ENCODE measurements around the gene EIF5B.

The EIF5B gene

DNA sequence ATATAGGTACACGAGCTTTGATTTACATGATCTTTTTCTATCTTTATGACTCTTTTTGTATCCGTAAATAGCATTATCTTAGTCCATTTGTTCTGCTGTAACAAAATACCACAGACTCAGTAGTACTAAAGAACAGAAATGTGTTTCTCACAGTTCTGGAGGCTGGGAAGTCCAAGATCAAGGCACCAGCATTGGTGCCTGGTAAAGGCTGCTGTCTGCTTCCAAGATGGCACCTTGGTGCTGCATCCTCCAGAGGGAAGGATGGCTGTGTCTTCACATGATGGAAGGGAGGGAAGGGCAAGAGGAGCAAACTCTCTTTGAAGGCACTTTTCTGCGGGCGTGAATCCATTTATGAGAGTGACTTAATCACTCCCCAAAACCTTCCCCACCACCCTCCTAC is 36.0 kb downstream of the EIF5B start:
- DNase-seq (ENCODE audit: low spot score) = no peak

DNA sequence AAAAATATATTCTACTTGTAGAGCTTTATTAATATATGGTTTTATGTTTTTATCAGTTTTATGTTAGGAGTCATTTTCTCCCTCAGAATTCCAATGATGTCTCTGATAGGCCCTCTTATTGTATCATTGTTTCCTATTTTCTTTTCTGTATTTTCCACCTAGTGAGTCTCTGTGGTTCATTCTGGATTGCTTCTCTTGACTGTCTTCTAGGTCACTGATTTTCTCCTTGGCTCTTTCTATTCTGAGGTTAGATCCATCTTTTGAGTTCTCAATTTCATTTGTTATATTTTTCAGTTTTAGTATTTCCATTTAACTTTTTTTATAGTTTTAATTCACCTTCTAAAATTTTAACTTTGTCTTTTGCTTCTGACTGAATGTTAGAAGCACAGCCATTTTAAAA is 37.6 kb downstream of the EIF5B start:
- no peak for DNase-seq (ENCODE audit: low spot score)

DNA sequence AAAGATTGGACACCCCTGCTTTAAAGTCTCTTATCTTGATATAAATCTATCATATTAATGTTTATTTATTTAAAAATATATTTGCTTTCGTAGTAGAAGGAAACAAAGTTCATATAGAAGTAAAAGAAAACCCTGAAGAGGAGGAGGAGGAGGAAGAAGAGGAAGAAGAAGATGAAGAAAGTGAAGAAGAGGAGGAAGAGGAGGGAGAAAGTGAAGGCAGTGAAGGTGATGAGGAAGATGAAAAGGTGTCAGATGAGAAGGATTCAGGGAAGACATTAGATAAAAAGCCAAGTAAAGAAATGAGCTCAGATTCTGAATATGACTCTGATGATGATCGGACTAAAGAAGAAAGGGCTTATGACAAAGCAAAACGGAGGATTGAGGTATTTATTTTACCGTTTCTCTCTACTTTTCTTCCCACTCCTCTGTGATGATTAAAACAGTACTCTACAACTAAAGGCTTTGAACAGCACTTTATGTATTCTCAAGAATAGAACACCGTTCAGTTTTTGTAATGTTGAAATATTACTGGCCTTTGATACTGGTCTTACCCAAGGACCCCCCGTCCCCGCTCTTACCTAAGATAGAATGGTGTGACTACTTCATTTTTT is 39.2 kb downstream of the EIF5B start:
- no peak for DNase-seq (ENCODE audit: low spot score)

DNA sequence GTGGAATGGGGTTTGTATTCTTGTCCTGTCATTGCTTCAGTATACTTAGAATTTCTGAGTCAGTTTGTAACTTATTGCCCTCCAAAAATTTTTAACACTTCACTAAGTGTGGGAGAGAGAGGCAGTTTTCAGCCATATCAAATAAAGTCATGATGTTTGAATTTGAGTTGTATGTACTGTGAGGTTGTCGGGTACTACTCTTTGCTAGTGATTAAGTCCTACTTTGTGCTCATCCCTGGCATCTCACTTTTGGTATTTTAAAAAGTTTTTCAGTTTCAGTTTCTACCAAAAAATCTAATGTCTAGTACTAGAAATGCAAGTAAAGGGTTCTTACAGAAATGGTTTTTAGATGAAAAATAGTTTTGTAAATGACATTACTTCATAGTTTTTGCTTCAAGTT is 40.7 kb downstream of the EIF5B start:
- no peak for DNase-seq (ENCODE audit: low spot score)

DNA sequence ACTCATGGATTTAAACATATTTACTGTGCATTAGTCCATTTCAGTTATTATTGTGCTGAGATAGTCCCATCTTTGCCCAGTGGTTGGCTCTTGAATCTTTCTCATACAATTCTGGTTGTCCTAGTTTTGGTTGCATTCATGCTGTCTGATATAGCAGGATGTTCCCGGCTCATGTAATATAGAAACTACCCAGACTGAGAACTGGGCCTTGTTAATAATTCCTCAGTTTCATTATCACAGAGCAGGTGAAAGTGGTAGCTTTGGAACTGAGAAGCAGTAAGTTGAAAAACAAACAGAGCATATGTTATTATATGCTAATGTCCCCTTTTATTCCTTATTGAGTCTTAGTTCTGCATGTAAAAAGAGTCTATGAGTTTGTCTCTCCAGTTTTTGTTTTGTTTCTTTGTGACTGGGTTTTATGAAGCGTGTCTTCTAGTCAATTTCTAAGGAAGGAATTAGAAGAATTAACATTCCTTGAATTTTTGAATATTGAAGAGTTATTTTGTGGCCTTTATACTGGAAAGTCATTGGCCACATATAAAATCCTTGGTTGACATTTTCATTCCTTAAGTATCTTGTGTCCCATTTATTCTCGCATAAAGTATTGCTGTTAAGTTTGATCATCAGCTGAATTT is 43.3 kb downstream of the EIF5B start:
- no peak for DNase-seq (ENCODE audit: low spot score)

DNA sequence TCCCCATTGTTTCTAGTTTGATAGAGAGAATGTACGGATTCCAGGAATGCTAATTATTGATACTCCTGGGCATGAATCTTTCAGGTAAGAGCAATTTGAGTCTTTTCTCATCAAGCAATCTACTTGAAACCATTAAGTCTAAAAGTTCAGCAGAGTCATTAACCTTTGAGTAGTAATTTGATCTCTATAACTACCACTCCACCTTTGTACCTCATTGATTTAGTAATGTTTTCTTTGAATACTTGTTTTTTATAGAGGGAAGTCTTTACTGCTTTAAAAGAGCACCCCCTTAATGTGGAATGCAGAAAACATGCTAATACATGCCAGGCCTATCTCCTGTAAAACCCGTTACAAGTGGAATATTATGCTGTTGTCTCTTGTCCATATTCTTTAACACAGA is 45.0 kb downstream of the EIF5B start:
- no peak for DNase-seq (ENCODE audit: low spot score)

DNA sequence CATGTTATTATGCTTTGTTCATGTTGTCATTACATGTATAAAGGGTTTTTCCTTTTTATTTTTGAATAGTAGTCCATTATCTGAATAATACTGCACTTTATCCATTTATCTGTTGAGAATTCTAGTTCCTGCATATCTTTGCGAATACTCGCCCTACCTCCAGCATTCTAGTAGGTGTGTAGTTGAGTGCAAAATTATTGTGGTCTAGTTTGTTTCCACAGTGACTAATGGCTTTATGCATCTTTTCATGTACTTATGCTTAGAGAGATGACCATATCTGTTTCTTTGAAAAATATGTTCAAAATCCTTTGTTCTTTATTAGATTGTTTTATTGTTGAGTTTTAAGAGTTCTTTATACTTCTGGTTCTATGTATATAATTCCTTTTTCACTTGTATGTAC is 48.8 kb downstream of the EIF5B start:
- no peak for DNase-seq (ENCODE audit: low spot score)

DNA sequence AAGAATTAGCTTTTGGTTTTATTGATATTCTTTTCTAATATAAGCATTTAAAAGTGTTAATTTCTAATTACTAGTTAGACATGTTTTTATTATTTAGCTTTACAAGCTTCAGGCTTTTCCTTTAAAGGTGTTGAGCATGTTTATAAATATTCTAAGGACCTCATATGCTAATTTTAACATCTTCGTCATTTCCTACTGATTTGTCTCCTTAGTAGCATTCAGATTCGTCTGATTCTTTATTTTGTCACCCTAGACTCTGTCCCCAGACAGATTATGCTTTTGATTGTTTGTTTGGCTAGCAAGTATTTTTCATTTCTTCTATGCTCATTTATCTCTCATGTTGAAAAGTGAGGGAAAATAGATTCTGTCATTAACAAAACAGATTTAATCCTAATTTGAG is 51.7 kb downstream of the EIF5B start:
- DNase-seq (ENCODE audit: low spot score) = no peak

DNA sequence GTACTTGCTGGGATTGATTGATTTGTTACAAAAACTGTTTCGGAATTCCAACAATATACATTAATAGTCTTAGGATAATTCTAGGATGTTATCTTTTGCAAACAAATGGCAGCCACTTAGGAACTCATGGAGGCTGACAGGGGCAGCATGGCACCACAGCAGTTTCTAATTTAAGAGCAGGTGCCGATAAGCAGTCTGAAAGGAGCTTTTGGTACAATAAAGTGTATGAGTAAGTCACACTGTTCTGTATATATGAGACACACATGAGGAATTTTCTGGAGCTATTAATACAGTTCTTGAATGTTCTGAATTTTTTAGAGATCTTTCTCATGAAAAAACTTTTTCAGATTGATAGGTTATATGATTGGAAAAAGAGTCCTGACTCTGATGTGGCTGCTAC is 52.2 kb downstream of the EIF5B start:
- no peak for DNase-seq (ENCODE audit: low spot score)

DNA sequence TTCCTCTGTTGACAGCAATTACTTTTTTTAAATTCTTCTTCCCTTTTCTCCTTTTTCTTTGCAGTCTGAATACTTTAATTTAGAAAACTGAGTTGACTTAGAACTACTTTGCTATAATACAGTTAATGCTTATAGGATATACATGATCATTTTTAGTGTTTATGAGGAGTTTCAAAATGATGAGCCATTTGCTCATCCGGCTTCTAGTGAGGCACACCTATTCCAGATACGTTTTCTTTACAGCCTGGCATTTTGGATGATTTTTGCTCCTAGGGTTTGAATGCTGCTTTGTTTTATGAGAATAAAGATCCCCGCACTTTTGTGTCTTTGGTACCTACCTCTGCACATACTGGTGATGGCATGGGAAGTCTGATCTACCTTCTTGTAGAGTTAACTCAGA is 52.8 kb downstream of the EIF5B start:
- no peak for DNase-seq (ENCODE audit: low spot score)

DNA sequence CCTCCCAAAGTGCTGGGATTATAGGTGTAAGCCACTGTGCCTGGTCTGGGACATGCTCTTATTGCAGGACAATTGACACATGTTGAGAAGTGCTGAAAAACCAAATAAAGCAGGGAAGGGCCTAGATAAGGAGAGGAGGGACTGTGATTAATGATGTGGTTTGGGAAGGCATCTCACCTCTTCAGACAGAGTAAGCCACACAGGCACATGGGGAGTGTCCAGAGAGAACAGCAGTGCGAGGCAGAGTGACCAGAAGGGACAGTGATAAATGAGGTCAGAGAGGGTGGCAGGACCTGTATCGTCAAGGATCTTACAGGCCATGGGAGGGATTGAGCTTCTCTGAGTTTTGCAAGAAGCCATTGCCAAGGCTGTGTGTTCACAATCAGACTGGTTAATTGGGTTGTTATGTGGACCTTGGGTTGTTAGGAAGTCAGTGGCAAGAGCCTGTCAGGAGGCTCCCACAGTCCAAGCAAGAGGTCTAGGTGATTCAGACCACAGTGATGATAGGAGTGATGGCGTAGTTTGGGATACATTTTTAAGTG is 58.5 kb downstream of the EIF5B start:
- no peak for DNase-seq (ENCODE audit: low spot score)

DNA sequence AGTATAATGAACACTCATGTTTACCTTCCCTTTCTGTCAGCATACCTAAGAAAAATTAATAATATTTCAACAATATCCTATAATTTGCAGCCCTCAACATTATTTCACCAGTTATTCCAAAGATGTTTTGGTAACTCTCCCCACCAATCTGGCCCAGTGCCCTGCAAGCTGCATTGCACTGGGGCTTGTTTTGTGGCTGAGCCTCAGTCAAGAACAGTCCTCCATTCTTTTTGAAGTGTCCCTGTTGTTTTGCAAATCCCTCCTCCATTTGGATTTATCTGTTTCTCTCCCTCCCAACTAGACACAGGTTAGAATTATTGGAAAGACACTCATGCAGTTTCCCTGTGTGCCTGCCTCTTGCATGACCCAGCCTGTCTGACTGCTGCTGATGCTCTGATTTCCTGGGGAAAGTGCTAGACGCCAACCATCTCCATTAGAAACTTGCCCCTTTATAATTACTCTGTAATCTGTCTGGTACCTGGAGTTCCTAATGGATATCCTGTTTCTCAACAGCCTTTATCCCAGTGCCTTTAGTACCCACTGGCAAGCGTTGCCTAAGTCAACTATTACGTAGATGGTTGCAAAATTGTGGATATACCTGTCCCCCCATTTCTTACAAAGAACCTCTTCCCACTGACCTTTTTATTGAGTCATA is 60.2 kb downstream of the EIF5B start:
- DNase-seq (ENCODE audit: low spot score) = no peak

DNA sequence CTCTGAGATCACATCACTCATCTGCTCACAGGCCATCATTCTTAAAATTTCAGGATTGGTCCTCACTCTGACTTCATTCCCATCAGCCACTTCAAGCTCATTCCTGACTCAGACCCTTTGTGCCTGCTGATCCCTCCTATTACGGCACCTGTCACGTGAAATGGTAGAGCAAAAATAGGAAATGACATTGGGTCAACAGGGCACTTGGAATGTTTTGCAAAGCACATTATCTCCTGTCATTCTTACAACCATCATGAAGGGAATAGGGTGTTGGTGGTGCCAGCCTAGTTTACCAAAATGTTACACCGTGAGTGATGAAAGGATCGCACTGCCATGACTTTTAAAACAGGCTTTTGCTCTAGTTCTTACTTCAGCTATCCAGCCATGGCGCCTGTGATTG is 61.1 kb downstream of the EIF5B start:
- DNase-seq (ENCODE audit: low spot score) = no peak

DNA sequence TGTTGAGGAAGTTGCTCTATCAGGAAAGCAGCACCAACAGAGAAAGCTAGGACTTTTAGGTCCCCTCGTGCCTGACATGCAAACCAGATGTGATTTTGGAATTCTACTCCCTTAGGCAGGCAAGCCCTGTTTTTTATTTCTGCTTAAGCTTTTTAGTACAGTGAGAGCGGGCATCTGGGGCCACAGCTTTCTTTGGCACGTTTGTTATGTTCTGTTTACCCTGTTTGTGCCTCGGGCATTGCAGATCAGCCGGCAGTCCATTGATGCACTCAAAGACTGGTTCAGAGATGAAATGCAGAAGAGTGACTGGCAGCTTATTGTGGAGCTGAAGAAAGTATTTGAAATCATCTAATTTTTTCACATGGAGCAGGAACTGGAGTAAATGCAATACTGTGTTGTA is 61.9 kb downstream of the EIF5B start:
- no peak for DNase-seq (ENCODE audit: low spot score)

DNA sequence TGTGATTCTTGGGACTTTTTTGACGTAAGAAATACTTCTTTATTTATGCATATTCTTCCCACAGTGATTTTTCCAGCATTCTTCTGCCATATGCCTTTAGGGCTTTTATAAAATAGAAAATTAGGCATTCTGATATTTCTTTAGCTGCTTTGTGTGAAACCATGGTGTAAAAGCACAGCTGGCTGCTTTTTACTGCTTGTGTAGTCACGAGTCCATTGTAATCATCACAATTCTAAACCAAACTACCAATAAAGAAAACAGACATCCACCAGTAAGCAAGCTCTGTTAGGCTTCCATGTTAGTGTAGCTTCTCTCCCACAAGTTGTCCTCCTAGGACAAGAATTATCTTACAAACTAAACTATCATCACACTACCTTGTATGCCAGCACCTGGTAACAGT is 62.6 kb downstream of the EIF5B start:
- DNase-seq (ENCODE audit: low spot score) = no peak

DNA sequence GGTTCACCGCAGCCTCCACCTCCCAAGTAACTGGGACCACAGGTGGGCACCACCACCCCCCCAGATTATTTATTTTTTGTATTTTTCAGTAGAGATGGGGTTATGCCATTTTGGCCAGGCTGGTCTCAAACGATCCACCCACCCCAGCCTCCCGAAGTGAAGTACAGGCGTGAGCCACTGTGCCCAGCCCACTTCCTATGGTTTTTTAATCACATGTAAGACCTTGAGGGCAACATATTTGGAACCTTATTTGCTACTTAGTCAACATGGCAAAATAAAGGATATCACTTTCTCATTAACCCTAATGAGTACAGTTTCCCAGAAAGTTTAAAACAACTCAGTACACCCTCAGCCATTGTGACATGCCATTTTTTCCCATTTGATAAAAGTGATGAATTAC is 64.7 kb downstream of the EIF5B start:
- no peak for DNase-seq (ENCODE audit: low spot score)

DNA sequence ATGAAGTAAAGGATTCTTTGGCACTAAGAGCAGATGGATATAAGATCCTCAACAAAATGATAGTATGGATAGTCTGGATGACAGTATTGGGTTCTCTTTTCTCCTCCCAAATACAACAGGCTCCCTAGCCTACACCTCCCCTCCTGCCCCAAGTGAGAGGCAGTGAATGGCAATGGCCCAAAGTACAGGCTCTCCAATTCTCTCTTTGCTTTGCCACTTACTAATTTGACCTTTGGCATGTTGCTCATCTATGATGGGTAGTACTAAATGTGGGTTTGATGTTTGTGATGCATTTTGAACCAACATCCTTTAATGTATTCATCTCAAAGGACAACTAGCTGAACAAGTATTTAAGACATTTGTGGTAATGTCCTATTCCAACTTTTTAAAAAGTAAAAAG is 65.9 kb downstream of the EIF5B start:
- DNase-seq (ENCODE audit: low spot score) = no peak

DNA sequence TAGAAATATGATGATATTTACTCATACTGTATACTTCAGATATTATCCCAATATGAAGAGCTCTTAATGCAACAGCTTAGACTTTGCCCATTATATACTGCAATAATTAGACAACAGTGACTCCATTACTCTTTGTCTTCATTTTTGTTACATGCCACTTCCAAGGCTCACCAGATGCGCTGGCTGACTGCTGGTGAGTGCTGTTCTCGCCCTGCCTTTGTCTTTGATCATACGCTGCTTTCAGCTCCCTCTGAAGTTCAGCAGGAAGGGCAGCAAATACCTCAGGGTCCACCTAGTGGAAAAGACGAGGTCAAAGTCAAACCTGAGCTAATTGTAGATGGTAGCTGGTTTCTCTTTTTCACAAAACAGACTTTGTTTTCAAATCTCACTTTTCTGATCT is 66.3 kb downstream of the EIF5B start:
- peak; percentile 70 for DNase-seq (ENCODE audit: low spot score)

DNA sequence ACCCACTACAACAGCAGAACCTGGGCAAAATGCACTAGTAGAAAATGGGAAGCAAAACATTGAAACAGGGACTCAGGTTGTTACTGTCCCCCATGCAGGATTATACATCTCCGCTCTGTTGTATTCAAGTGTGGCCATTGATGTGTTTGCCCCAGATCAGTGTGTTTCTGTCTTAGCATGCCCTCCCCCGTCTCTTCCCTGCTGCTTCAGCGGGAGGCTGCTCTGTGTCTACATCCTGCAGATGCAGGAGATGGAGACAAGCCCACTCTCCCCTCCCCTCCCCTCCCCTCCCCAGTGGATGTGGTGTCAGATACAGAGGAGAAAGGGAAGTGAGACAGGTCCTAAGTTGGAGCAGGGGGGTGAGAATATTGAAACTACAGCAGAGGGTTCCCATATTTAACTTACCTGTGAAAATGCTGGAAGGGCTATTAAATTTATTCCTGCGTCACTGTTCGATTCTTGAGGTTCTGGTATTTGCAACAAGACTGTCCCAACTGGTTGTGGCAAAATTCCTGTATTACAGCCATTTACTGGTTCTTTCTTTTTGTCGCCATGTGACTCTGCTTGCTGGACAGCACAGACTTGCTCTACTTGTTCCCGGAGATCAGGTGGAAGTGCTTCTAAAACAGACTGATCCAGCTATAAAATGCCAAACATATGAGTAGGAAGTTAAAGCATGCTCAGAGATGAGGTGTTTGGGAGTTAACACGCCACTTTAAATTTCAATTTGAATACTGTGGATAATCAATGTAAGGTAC is 67.0 kb downstream of the EIF5B start:
- DNase-seq (ENCODE audit: low spot score) = peak; percentile 48

DNA sequence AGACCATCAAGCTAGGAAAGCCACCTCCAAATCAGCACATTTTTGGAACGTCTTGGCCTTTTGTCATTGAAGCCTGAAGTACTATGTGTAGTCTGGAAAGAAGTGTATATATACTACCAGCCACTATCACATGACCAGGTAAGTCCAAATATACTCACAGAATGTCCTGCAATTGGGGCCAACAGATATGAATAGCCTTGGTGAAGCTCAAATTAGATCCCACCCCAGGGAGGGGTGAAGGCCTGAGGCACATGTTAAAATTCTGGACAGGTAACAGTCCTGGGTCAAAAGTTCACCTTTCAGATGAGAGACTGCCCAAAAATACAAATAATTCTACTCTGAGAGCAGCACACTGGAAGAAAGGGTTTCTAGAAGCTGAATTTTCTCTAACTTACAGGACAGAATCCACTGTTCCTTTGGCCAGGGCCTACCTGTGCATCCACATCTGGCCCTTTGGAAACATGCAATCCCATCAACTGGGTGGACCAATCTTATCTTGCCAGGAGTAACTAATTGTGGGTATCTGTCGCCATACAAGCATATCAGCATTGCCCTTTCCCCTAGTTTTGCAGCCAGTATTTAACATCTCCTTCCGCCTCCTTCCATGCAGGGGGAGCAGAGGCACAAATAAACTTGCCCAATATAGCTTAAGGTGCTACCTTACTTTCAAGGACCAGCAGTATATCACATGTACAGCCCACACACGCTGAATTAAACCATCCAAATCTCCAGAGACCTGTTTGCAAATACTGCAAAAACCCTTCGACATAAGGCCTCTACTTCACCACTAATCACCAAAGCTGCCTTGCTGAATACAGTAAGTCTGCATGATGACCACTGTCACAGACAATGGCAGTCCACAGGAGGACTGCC is 67.8 kb downstream of the EIF5B start:
- no peak for DNase-seq (ENCODE audit: low spot score)

DNA sequence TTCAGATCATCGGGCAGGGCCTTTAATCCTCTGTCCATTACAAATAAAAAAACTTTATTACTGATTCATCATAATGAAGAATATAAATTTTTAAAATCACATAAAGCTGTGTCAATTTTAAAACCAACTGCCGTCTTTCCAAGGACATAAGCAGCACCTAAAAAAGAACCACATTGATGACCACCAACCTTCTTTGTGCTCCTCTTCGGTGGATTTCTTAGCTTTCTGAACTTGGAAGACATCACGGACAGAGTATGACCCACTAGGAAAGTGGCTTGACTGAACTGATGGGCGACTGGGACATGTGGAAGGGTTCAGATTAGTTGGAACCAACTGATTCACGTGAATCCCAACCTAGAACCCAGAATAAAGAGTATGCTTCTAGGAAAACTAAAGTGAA is 68.9 kb downstream of the EIF5B start:
- no peak for DNase-seq (ENCODE audit: low spot score)

DNA sequence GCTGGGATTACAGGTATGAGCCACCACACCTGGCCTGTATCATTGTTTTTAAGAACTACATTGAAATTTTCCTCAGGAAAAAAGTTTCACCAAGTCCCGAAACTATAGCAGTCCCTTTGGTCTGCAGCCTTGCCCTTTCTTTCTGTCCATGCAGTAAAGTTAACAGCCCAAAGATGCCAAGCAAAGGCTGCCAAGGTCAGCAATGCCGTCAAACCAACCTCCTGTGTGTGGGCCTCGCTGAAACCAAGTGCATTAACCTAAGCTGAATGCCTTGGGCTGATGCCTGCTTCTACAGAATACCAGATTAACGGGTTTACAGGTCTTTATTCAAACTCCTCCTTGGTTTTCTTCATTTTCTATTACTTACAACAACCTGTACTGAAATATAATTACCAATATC is 73.1 kb downstream of the EIF5B start:
- no peak for DNase-seq (ENCODE audit: low spot score)

All from iPS-NIHi11 (cell line).